GM18508 (cell line): ENCODE measurements around the gene INSRR.

Source experiments
- ATAC-seq: cut with Tn5 transposase; IDR thresholded peaks from one replicate; pipeline ENCODE4 v1.9.1; 2021; ENCODE audit warnings: moderate number of reproducible peaks; ENCODE audit not compliant: insufficient read depth, unreplicated experiment

INSRR gene

GRCh38 chr1:156836892-156837291 lies 22.0 kb downstream of the INSRR start:
- ATAC-seq: no peak

GRCh38 chr1:156836041-156836654 lies 22.8 kb downstream of the INSRR start:
- no peak for ATAC-seq

- no peak for ATAC-seq
Measured at GRCh38 chr1:156834322-156834721, 24.6 kb downstream of the INSRR start.

- ATAC-seq: no peak
Measured at GRCh38 chr1:156833603-156834002, 25.3 kb downstream of the INSRR start.

GRCh38 chr1:156832434-156832833 lies 26.5 kb downstream of the INSRR start:
- no peak for ATAC-seq

GRCh38 chr1:156828400-156829124 lies 30.4 kb downstream of the INSRR start:
- no peak for ATAC-seq

- no peak for ATAC-seq
Measured at GRCh38 chr1:156826630-156827029, 32.3 kb downstream of the INSRR start.

GRCh38 chr1:156823210-156823790 lies 35.6 kb downstream of the INSRR start:
- ATAC-seq: no peak

- no peak for ATAC-seq
Measured at GRCh38 chr1:156822680-156823079, 36.2 kb downstream of the INSRR start.

GRCh38 chr1:156821801-156822200 lies 37.1 kb downstream of the INSRR start:
- no peak for ATAC-seq

- peak; percentile 68 for ATAC-seq
Measured at GRCh38 chr1:156816561-156817328, 42.2 kb downstream of the INSRR start, which contains the start of gene SH2D2A. Gene SH2D2A, minus strand, starts transcription at chr1:156816848. Its CDS starts 140 bp downstream, at chr1:156816708.

GRCh38 chr1:156815961-156816422 lies 42.9 kb downstream of the INSRR start:
- no peak for ATAC-seq

- ATAC-seq: no peak
Measured at GRCh38 chr1:156815307-156815826, 43.5 kb downstream of the INSRR start.

GRCh38 chr1:156814571-156815260 lies 44.2 kb downstream of the INSRR start:
- no peak for ATAC-seq

GRCh38 chr1:156813750-156814570 lies 45.0 kb downstream of the INSRR start:
- ATAC-seq: no peak

GRCh38 chr1:156813298-156813697 lies 45.6 kb downstream of the INSRR start:
- ATAC-seq: no peak

GRCh38 chr1:156812293-156812990 lies 46.5 kb downstream of the INSRR start:
- no peak for ATAC-seq

GRCh38 chr1:156811168-156811567 lies 47.7 kb downstream of the INSRR start:
- no peak for ATAC-seq
